ENCODE results near the gene TGM1. TPM values are rescaled to one million over a fixed set of nuclear protein-coding genes. Genes with fewer than 3 reads are reported as not detected.

TGM1 gene
- total RNA-seq, 1 experiment from 2014 or later, result 3.2 TPM

GRCh38 chr14:24236689-24237462, 26.1 kb downstream of the TGM1 start:
- intact Hi-C loops (cut with micrococcal nuclease), result no loop called here
- ATAC-seq, result no peak
- peaks cover 53% of the 10 kb centered on the region for H3K79me2 ChIP-seq (ENCODE audit: low read length)
- TF ChIP-seq CTCF (conservative IDR thresholded peaks at IDR 0.05; ENCODE audit: low read depth, low read length) (no peak), EZH2phosphoT487 (IDR thresholded peaks at IDR 0.05; ENCODE audit: borderline replicate concordance, low read length) (no peak), EZH2 (IDR thresholded peaks at IDR 0.05; ENCODE audit: low read length, unreplicated experiment) (no peak)
- no peaks in the 10 kb centered on the region for H3K9me2 ChIP-seq (replicated peaks; ENCODE audit: low read length)
- no peaks in the 10 kb centered on the region for H3K9me3 ChIP-seq (ENCODE audit: low read length)
- peaks cover 53% of the 10 kb centered on the region for H3K4me1 ChIP-seq (ENCODE audit: insufficient read depth, low read length)
- no peak overlapping the region for H3K9ac ChIP-seq (ENCODE audit: low read length)
- 0 out of 2 replicates have a peak, but pooled peaks cover 3% of the 10 kb centered on the region for H4K20me1 ChIP-seq (ENCODE audit: low read length)
- no peaks in the 10 kb centered on the region for H3K27me3 ChIP-seq (ENCODE audit: low read length)
- H3K4me2 ChIP-seq (ENCODE audit: low read length), result no peak overlapping the region
- ChIA-PET POLR2A (ENCODE audit: unreplicated experiment) (no interaction called here), CTCF (no interaction called here)
- H2AFZ ChIP-seq (ENCODE audit: low read length), result no peak overlapping the region
- peaks cover 45% of the 10 kb centered on the region for H3K36me3 ChIP-seq (ENCODE audit: low read depth, low read length)
- H3K4me3 ChIP-seq (ENCODE audit: low read length), result no peak overlapping the region
- no TSS peak for BruUV-seq (replicated peaks)
- no peak for DNase-seq
- H3F3A ChIP-seq (ENCODE audit: low read length, unreplicated experiment), result no peaks in the 10 kb centered on the region
- H3K27ac ChIP-seq (ENCODE audit: low read length), result no peak overlapping the region

GRCh38 chr14:24235804-24236688, 26.9 kb downstream of the TGM1 start:
- no TSS peak for BruUV-seq (replicated peaks)
- no peaks in the 10 kb centered on the region for H3K27me3 ChIP-seq (ENCODE audit: low read length)
- no peak overlapping the region for H3K4me3 ChIP-seq (ENCODE audit: low read length)
- DNase-seq (no peak), ATAC-seq (no peak)
- H3F3A ChIP-seq (ENCODE audit: low read length, unreplicated experiment), result no peaks in the 10 kb centered on the region
- TF ChIP-seq EZH2phosphoT487 (IDR thresholded peaks at IDR 0.05; ENCODE audit: borderline replicate concordance, low read length), result no peak
- no peak for TF ChIP-seq EZH2 (IDR thresholded peaks at IDR 0.05; ENCODE audit: low read length, unreplicated experiment)
- peaks cover 50% of the 10 kb centered on the region for H3K4me1 ChIP-seq (ENCODE audit: insufficient read depth, low read length)
- no peaks in the 10 kb centered on the region for H3K9me2 ChIP-seq (replicated peaks; ENCODE audit: low read length)
- H4K20me1 ChIP-seq (ENCODE audit: low read length), result 0 out of 2 replicates have a peak, but pooled peaks cover 2% of the 10 kb centered on the region
- intact Hi-C loops (cut with micrococcal nuclease), result no loop called here
- ChIA-PET CTCF (no interaction called here), POLR2A (ENCODE audit: unreplicated experiment) (no interaction called here)
- no peak overlapping the region for H3K9ac ChIP-seq (ENCODE audit: low read length)
- no peaks in the 10 kb centered on the region for H3K9me3 ChIP-seq (ENCODE audit: low read length)
- no peak overlapping the region for H2AFZ ChIP-seq (ENCODE audit: low read length)
- no peak overlapping the region for H3K27ac ChIP-seq (ENCODE audit: low read length)
- H3K36me3 ChIP-seq (ENCODE audit: low read depth, low read length), result peaks cover 45% of the 10 kb centered on the region
- H3K4me2 ChIP-seq (ENCODE audit: low read length), result no peak overlapping the region
- peaks cover 53% of the 10 kb centered on the region for H3K79me2 ChIP-seq (ENCODE audit: low read length)

GRCh38 chr14:24234095-24235005, 28.6 kb downstream of the TGM1 start:
- H3K27ac ChIP-seq (ENCODE audit: low read length), result no peak overlapping the region
- no peak for DNase-seq
- peak overlapping the region; percentile 98 for H3K4me3 ChIP-seq (ENCODE audit: low read length)
- peaks cover 30% of the 10 kb centered on the region for H3K36me3 ChIP-seq (ENCODE audit: low read depth, low read length)
- peak overlapping the region; percentile 97 for H3K4me2 ChIP-seq (ENCODE audit: low read length)
- ChIA-PET POLR2A (ENCODE audit: unreplicated experiment) (interaction anchor here (0.5 kb wide), 1 partner anchor 1139 kb away, joined by 4 read pairs; the partner anchor contains the start of gene C14orf119), CTCF (no interaction called here)
- H3K4me1 ChIP-seq (ENCODE audit: insufficient read depth, low read length), result peaks cover 41% of the 10 kb centered on the region
- H3K9me2 ChIP-seq (replicated peaks; ENCODE audit: low read length), result no peaks in the 10 kb centered on the region
- TF ChIP-seq EZH2phosphoT487 (IDR thresholded peaks at IDR 0.05; ENCODE audit: borderline replicate concordance, low read length), result no peak
- no peak for TF ChIP-seq EZH2 (IDR thresholded peaks at IDR 0.05; ENCODE audit: low read length, unreplicated experiment)
- no peak for TF ChIP-seq CTCF (conservative IDR thresholded peaks at IDR 0.05; ENCODE audit: low read depth, low read length)
- no peak for ATAC-seq
- intact Hi-C loops (cut with micrococcal nuclease), result no loop called here
- H3K9ac ChIP-seq (ENCODE audit: low read length), result no peak overlapping the region
- peaks cover 51% of the 10 kb centered on the region for H3K79me2 ChIP-seq (ENCODE audit: low read length)
- H3K27me3 ChIP-seq (ENCODE audit: low read length), result no peaks in the 10 kb centered on the region
- H3F3A ChIP-seq (ENCODE audit: low read length, unreplicated experiment), result no peaks in the 10 kb centered on the region
- H2AFZ ChIP-seq (ENCODE audit: low read length), result no peak overlapping the region
- no peaks in the 10 kb centered on the region for H3K9me3 ChIP-seq (ENCODE audit: low read length)
- H4K20me1 ChIP-seq (ENCODE audit: low read length), result no peaks in the 10 kb centered on the region
- BruUV-seq (replicated peaks), result no TSS peak
